HG03460 (cell line): ENCODE measurements around the gene ADARB1.
"Not testable (repeated sequence)": the region's sequence is repeated elsewhere in the genome, so short reads cannot be mapped to it uniquely, and the experiment has no call there.

Experiments
- ATAC-seq: cut with Tn5 transposase; IDR thresholded peaks from one replicate; pipeline ENCODE4 v1.9.1; 2021; ENCODE audit not compliant: unreplicated experiment

ADARB1 gene

DNA sequence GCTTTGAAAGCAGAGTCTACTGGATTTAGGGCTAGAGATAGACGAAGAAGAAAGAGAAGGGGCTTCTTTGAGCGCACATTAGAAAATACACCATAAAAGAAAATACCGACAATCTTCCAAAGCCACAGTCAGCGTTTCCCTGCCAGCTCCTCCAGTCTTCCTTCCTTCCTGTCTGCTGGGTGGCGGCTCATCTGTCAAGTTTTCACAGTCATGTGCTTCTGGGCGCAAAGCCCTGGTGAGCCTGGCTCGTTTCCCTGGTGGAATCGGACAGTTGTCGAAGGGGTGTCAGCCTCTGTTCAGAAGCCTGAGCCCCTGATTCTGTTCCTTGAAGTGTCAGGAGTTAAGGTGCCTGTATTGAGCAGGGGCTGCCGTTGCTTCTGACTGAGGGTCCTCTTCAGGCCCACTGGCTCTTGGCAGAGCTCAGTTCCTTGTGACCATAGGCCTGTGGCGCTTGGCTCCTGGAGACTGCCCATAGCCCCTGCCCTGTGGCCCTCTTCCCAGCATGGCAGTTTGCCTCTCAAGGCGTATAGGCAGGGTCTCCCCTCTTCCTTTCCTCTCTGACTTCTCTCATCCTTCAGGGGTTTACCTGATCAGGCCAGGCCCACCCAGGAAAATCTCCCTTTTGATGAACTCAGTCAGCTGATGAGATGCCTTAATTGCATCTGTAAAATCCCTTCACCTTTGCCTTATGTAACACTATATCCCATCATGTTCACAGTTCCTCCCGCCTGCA lies 58.6 kb downstream of the ADARB1 start:
- no peak for ATAC-seq

DNA sequence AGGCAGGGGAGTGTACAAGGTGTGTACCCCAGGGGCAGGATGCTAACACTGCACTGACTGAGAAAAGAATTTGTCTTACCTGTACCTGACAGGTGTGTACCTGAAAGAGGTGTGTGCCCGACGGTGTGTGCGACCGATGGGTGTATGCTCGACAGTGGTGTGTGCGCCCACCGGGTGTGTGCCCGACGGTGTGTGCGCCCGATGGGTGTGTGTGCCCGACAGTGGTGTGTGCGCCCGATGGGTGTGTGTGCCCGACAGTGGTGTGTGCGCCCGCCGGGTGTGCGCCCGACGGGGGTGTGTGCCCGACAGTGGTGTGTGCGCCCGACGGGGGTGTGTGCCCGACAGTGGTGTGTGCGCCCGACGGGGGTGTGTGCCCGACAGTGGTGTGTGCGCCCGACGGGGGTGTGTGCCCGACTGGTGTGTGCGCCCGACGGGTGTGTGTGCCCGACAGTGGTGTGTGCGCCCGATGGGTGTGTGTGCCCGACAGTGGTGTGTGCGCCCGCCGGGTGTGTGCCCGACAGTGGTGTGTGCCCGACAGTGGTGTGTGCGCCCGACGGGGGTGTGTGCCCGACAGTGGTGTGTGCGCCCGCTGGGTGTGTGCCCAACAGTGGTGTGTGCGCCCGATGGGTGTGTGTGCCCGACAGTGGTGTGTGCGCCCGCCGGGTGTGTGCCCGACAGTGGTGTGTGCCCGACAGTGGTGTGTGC lies 59.3 kb downstream of the ADARB1 start:
- ATAC-seq: not testable (repeated sequence)

DNA sequence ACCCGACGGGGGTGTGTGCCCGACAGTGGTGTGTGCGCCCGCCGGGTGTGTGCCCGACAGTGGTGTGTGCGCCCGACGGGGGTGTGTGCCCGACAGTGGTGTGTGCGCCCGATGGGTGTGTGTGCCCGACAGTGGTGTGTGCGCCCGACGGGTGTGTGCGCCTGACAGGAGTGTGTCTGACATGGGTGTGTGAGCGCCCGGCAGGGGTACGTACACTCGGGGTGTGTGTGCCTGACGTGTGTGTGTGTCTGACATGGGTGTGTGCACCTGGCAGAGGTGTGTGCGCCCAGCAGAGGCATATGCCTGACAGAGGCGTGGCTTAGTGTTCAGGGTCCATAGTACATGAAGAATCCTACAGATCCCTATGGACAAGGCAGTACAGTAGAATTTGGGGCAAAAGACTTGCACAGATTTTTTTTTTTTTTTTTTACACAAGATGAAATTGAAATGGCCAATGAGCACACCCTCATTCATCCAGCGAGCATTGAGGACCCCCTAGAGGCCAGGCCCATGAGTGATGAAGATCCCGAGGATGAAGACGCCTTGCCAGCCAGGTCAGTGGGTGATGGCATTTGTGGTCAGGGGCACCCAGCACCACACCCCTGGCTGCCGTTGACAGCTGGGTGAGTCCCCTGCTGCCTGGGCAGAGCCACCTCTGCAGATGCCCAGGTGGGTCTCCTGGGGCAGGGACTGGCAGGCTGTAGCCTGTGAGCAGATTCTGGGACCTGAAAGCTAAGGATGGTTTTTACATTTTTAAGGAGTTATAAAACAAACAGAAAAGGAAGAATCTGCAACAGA lies 60.1 kb downstream of the ADARB1 start:
- ATAC-seq: no peak

DNA sequence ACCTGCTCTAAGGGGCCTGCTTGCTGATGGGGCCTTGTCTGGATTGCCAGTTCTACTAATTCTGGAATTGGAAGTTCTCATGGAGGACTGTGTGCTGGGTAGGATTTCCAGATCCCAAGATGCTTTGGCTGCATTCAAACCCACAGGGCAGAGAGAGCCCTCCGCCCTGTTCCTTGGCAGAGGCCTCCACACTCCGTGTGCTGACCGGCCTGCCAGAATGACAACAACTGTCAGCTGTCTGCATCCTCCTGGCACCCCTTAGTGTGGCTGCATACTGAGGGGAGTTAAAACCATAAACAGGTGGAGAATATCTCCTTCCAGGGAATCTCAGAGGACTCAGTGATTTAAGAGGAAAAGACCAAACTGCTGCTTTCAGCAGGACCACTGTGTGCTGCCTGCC lies 60.7 kb downstream of the ADARB1 start:
- no peak for ATAC-seq

DNA sequence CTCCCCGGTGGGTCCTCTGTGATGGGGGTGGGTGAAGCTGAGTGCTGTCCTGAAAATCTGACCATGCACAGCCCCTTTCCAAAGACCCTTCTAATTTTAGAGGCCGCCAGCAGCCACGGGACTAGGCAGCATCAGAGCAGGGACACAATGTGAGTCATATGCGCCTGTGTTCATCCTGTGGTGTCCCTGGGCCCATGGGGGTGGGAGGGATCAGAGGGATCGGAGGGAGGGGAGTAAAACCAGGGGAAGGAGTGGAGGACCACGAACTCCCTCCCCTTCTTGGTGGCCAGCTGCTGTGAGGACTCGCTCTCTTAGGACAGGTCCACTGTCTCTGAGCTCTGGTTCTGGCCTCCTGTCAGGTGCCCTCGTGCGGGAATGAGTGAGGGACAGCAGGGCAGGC lies 61.5 kb downstream of the ADARB1 start:
- no peak for ATAC-seq

DNA sequence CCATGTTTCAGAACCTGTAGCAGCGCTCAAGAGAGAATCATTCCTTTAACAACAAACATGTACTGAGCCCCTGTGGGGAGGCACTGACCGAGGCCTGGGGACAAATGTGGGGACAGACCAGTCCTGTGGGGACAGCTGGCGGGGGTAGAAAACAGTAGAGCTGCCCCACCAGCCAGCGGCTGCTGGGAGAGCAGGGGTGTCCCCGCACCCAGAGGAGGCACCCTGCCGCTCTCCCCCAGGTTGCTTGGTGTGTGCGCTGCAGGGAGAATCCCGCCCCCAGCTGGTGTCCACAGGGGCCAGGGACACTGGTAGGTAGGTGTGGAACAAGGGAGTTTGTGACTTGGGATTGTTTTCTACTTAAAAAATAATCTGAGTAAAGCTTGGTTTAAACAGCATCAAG lies 62.1 kb downstream of the ADARB1 start:
- no peak for ATAC-seq

DNA sequence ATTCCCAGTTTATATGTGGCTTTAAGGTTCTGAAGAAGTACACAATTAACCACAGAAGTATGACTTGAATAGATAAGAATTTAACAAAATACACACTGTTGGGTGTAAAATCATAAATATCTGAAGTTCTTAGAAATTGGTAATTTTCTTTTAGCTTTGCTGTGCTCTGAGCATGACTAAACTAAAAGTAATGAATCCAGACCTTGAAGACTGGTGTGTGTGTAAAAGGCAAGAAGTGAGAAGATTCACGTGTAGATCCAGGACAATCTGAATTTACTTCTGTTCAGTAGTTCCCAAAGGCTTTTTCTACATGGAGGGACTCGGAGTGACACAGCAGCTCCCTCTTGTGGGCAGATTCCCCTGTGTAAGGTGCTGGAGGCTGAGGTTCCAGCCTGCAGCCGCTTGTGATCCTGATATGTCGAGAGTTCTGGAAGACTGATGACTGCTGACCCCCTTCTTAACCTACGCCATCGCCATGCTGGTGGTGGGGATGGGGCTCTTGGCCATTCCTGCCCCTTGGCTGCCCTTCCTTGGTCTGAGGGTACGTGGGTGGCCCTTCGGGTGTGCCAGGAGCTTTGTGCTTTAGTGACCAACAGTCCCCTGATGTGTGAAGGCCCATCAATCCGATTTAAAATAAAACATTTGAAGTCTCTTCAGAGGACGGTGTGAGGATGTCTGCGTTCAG lies 62.7 kb downstream of the ADARB1 start:
- no peak for ATAC-seq

DNA sequence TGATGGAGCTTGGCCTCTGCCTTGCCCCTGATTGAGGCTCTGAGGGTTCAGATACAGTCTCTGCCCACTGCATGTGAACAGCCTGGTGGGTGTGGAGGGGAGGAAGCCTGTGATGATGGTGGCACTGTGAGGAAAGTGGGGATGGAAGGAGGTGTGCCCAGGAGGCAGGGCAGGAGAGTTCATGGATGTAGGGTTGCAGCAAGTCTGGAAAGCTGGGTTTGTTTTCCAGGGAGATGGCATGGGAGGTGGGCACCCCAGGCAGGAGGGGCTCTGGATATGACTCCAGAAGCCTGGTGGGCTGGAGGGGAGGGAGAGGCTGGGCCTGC lies 63.2 kb downstream of the ADARB1 start:
- ATAC-seq: no peak

DNA sequence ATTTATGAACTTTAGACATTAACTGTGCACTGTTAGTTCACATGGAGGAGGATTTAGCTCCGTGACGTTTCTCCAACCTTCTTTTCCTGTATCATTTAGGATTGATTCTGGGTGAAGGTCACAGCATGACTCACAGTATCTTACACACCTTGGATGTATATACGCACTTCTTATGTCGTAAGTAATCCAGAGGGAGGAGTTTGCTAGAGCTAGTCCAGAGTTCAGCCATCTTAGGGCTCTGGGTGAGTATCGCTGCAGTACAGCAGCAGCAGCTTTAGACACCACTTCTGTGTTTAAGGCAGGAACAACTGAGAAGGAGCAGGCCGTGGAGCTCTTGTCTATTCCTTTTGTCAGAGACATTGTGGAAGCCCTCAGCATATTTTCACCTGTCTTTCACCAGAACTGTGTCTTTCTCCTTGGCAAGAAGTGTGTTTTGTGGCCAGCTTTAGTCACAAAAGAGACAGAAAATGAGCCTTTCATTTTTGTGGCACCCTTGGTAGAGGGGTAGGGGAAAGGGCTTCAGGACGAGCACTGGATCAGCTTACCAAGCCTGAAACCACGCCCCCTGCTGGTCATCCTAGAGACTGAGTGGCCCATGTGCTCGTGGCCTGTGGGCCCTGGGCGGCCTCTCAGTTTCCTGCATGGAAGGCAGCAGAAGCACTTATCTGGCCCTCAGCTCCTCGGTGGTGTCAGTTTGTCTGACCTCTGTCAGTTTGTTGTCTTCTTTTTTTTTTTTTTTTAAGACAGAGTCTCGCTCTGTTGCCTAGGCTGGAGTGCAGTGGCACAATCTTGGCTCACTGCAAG lies 64.0 kb downstream of the ADARB1 start:
- ATAC-seq: no peak

DNA sequence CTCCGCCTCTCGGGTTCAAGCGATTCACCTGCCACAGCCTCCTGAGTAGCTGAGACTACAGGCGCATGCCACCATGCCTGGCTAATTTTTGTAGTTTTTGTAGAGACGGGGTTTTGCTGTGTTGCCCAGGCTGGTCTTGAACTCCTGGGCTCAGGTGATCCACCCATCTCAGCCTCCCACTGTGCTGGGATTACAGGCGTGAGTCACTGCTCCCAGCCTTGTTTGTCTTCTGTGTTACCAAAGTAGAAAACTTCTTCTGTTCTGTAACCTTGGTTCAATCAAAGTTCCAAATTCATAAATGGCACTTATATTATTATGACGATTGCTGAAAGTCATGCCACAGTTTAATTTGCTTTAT lies 64.6 kb downstream of the ADARB1 start:
- not testable (repeated sequence) for ATAC-seq

DNA sequence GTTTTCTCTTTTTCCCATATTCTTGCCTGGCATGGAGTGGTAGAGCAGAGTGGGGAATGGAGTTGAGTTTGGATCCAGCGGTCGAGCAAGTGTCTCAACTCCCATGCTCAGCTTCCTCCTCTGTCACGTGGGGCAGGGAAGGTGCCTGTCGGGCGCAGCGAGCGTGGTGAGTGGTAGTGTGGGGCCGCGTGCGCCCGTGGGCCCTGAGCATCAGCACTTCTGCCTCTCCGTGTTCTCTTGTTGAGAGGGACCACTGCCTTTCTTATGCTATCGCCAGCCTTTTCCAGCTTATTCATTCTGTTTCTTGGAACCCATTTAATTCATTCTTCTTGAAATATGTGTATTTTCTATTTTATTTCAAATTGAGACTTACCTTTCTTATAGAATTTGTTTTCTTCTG lies 65.1 kb downstream of the ADARB1 start:
- no peak for ATAC-seq

DNA sequence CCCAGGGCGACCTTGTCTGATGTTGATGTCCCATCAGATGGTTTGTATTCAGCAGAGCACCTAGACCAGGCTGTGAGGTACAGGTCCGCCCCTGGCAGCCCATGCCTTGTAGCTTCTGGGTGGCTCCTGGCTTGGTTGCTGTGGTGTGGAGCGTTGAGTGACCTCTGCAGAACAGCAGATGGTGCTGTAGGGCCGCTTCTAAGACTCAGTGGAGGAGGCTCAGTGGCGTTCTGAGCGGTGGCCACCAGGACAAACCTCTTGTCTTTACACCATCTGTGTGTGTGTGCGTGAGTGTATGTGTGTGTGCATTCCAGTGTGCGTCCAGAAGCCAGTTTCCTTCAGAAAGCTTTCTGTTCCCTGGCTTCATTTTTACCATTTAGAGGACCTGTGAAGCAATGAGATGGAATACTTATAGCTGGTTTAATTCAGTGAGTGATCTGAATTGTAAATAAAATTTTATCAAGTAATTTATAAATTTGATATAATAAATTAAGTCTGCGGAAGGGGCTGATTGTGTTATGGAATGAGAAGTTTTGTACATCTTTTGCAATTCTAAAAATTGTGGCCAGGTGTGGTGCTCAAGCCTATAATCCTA lies 66.1 kb downstream of the ADARB1 start:
- no peak for ATAC-seq

DNA sequence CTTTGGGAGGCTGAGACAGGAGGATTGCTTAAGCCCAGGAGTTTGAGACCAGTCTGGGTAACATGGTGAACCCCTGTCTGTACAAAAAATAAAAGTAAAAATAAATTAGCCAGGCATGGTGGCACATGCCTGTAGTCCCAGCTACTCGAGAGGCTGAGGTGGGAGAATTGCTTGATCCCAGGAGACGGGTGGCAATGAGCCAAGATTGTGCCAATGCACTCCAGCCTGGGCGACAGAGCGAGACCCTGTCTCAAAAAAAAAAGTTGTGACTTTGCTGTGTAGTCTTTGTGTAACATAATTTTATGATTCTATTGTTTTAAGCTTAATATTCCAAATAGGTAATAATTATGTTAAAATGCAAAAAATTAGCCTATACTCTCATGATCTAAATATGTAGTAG lies 66.6 kb downstream of the ADARB1 start:
- ATAC-seq: not testable (repeated sequence)

DNA sequence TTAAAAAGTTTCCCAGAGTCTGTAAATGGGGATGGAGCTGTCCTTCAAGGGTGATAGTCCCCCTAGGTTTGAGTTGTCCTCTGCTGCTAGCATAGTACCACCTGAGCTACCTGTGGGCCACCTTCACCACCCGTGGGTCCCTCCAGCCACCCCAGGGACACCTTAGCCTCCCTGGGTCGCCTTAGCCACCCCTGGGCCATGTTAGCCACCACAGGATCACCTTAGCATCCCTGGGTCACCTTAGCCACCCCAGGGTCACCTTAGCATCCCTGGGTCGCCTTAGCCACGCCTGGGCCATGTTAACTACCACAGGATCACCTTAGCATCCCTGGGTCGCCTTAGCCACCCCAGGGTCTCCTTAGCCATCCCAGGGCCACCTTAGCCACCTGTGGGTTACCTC lies 67.1 kb downstream of the ADARB1 start:
- no peak for ATAC-seq

DNA sequence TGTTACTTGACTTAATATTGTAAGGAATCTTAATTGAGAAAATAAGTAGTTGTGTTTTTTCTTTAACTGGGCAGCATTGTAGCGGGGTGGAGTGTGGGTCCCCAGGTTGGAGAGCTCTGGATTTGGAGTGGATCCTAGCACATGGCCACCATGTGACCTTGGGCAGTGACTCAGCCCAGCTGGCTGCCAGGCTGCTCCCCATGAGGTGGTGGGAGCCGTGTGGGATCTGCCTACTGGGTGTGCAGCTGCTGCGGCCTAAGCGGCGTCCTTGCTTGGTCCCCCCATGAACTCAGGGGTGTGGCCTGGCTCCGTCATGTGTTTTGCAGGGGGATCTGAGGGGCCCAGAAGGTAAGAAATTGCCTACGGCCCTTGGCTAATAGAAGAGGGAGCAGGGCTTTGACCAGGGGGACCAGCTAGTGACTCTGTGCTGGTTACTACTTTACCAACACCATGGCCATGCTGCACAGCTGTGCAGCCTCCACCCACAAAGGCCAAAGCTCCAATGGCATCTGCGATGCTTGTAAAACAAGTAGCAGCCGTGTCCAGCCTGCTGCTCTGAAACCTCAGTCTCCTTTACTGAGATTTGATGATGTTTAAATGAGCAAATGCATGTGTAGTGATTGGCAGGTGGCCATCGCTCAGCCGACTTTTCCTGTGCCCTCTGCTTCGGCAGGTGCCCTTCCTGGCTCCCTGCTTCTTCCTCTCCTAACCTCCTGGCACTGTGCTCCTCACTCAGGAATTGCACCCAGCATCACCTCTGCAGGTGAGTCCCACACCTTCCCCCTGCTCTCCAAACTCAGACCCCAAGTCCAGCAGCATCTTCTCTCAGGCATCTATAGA lies 68.3 kb downstream of the ADARB1 start:
- no peak for ATAC-seq

DNA sequence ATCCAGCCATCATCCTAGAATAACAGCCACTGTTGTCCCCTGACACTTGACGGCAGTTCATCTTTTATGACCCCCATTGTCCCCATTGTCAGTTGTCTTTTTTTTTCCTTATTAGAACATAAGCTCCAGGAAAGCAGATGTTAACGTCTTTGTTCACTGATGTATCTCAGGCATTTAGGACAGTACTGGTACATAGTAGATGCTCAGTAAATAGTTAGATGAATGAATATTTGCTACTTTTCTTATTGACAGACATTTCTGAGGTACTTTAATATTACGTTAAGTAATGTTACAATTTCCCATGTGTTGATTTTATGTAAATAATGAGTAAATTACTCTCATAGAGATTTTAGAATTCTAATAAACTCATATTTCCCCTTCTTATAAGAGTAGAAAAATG lies 69.5 kb downstream of the ADARB1 start:
- no peak for ATAC-seq

DNA sequence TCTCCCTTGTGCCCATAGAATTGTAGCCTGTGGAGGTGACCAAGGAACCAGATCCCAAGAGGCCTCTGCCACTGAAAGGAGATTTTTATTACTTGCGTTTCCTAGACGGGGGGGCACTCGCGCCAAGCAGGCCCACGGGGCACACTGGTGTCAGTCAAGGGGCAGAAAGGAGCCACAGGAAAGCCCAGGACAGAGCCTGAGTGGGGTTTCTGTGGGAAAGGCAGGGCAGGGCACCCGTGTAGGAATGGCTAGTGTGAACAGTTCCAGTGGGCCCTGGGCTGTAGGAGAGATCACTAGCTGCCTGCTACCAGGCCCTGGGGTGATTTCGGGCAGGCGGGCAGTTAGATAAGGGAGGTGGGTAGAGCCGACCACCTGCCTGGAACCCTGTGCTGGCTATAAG lies 70.8 kb downstream of the ADARB1 start:
- no peak for ATAC-seq

DNA sequence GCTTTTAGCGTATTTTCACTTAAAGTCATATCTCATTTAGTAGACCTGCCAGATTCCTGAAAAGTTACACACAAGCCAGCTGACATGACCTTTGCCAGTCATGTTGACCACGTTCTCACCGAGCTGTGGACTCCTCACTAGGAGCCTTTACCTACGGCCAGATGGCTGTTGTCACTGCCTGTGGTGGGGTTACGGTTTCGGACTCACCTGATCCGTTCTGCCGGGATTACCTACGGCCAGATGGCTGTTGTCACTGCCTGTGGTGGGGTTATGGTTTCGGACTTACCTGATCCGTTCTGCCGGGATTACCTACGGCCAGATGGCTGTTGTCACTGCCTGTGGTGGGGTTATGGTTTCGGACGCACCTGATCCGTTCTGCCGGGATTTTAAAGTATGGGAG lies 71.5 kb downstream of the ADARB1 start:
- ATAC-seq: not testable (repeated sequence)

DNA sequence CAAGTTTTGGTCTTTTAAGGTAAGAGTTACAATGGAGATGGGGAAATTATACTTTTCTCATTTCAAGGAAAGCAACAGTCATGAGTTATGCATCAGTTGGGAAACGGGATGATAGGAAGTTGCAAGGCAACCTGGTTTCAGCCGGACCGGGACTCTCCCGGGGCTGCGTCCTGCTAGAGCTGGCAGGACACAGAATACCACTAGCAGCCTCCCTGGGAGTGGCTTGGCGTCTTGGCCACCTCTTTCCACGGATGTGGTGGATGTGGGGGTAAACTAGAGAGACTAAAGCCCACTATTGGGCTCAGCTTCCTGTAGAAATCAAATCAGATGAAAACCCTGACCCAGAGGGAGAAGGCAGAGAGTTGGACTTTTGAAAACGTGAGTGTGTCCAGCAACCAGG lies 71.9 kb downstream of the ADARB1 start:
- no peak for ATAC-seq

DNA sequence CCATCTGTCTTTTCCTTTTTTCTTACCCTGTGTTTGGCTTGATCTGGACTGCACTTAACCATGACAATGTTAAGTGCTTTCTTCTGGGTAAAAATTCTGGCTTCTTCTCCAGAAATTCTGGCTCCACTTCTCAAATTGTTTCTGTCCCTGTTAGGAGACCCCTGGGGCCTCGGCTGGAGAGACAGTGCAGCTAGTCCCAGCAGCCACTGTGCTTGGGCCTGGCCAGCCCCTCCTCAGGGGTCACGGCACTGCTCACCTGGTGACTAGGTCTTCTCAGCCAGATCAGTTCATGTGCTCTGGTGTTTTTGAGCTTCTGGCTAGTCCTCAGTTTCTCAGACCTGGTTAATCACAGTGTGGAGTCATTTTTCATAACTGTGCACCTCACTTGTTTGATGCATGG lies 72.4 kb downstream of the ADARB1 start:
- no peak for ATAC-seq
